AG09309 (cell line): ENCODE results near the gene VENTX.

Experiments
- DNase-seq: peaks from one replicate; pipeline ENCODE4 v3.0.0-alpha.2; 2010; ENCODE audit warnings: low read depth
- H3K4me3 ChIP-seq: 2 replicates; pipeline ENCODE4 v1.5.1; 2011; ENCODE audit warnings: mild to moderate bottlenecking, low read depth, low read length, moderate library complexity; ENCODE audit not compliant: control insufficient read depth
- TF ChIP-seq, protein P1 (sequence below): IDR thresholded peaks from 2 replicates; pipeline ENCODE4 v1.5.1; 2011; ENCODE audit warnings: mild to moderate bottlenecking, low read depth, low read length, inconsistent platforms; ENCODE audit not compliant: insufficient read depth, control insufficient read depth; ENCODE audit errors: missing control alignments

VENTX gene

DNA sequence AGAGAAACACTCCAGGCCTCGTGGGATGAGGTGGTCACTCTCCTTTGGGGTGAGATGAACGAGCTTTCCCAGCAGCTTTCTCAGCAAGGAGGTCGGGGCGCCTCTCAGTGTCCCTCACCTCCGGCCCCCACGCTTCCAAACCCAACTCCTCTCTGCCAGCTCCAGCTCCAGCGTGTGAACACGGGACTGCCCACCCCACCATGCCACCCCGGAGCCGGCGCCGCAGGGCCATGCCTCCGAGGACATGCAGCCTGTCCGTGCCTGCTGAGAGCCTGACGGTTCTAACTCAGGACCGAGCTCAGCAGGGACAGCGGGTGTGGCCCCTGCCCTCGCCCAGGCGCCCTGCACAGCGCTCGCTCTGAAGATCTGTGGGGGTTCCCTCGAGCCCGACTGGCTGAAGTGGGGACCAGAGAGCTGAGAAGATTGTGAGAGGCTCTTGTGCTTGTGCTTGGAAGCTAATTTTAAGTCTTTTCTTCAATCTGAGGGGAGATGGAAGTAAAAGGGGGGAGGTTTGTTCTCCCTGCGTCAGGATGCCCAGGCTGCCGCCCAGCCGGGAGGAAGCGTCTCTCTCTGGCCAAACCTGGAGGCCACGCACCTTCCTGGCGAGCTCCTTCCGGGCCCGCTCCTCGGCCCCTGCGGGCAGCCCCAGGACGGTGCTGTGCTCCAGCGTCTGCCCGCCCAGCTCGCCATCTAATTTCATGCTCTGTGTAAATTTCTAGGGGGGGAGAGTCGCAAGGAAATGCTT lies 44.1 kb downstream of the VENTX start:
- no peak for DNase-seq
- no peak overlapping the region for H3K4me3 ChIP-seq
- TF ChIP-seq, protein P1, sequence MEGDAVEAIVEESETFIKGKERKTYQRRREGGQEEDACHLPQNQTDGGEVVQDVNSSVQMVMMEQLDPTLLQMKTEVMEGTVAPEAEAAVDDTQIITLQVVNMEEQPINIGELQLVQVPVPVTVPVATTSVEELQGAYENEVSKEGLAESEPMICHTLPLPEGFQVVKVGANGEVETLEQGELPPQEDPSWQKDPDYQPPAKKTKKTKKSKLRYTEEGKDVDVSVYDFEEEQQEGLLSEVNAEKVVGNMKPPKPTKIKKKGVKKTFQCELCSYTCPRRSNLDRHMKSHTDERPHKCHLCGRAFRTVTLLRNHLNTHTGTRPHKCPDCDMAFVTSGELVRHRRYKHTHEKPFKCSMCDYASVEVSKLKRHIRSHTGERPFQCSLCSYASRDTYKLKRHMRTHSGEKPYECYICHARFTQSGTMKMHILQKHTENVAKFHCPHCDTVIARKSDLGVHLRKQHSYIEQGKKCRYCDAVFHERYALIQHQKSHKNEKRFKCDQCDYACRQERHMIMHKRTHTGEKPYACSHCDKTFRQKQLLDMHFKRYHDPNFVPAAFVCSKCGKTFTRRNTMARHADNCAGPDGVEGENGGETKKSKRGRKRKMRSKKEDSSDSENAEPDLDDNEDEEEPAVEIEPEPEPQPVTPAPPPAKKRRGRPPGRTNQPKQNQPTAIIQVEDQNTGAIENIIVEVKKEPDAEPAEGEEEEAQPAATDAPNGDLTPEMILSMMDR = no peak

DNA sequence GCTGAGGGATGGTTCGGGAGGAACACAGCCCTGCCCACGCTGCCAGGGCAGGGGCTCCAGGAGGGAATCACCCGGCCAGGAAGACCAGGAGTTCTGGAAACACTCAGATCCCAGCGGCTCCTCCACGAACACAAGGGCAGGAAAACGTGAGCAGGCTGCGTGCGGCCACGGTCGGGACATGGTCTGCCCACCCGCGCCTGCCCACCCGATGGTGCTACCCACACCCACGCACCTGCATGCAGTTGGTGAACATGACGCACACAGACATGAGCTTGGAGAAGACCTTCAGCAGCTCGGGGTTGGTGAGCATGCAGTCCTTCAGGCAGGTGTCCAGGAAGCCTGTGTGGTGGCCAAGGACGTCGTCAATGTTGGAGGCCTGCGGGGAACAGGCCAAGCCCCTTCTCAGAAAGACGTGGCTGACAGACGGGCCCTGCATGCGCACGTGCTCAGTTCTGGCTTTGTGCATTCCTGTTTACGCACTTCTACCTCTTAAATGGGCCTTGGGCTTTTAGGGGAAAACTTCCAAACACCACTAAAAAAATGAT lies 45.3 kb downstream of the VENTX start:
- DNase-seq = no peak
- no peak overlapping the region for H3K4me3 ChIP-seq
- TF ChIP-seq, protein P1 = no peak

- no peak for DNase-seq
- TF ChIP-seq, protein P1 = no peak
- H3K4me3 ChIP-seq = no peak overlapping the region
Measured at GRCh38 chr10:133283931-133284330, 46.3 kb downstream of the VENTX start.

- no peak overlapping the region for H3K4me3 ChIP-seq
- TF ChIP-seq, protein P1 = no peak
- no peak for DNase-seq
Measured at GRCh38 chr10:133285217-133285616, 47.6 kb downstream of the VENTX start.

GRCh38 chr10:133286366-133286765 lies 48.7 kb downstream of the VENTX start:
- H3K4me3 ChIP-seq = no peak overlapping the region
- TF ChIP-seq, protein P1 = no peak
- DNase-seq = no peak

- TF ChIP-seq, protein P1 = no peak
- no peak for DNase-seq
- H3K4me3 ChIP-seq = no peak overlapping the region
Measured at GRCh38 chr10:133287832-133288500, 50.3 kb downstream of the VENTX start.
